K562 (cell line): ENCODE results near the gene HEMK1. TPM values are rescaled to one million over a fixed set of nuclear protein-coding genes. Genes with fewer than 3 reads are reported as not detected.

Source experiments
- ATAC-seq: fragments of 200-7000 bp; cut with Tn5 transposase; 3 replicates; pipeline ENCODE4 v1.9.1; 2020; ENCODE audit warnings: moderate library complexity
- BruUV-seq: library from RNA; stranded (reverse); fragments of 400-500 nt; replicated peaks from 2 replicates; lab custom pipeline; 2021; lab: Mats Ljungman, UMichigan
- CTCF ChIA-PET: fragments of 300-600 bp; formaldehyde crosslinking; extraction: SDS; loops from one replicate; lab custom pipeline; 2021; ENCODE audit warnings: low intra/inter-chr PET ratio; lab: Yijun Ruan, JAX
- POLR2A ChIA-PET: fragments of 300-600, 350-650 bp; sonication (Branson Sonifier 250); formaldehyde crosslinking; extraction: SDS; loops from one replicate; lab custom pipeline; 2021; ENCODE audit warnings: antibody characterized with exemption, inconsistent platforms; lab: Yijun Ruan, JAX
- DNase-seq, 4 experiments: peaks; one replicate each; pipeline versions ENCODE4 v3.0.0 to v3.0.0-alpha.2; 2011 to 2018; ENCODE audit warnings: low spot score in 3 of 4, mixed read lengths in 3 of 4; ENCODE audit errors: extremely low read depth in 1 of 4
- FAIRE-seq: peaks from 2 replicates; lab custom pipeline; 2011; peaks lifted over from hg19 to GRCh38; lab: Jason Lieb, UNC
- H2AFZ ChIP-seq: 2 replicates; pipeline ENCODE4 v1.6.0; 2011; ENCODE audit warnings: low read depth, low read length, control low read depth, inconsistent platforms
- H3K27ac ChIP-seq: fragments of 200-600 bp; 3 replicates; pipeline ENCODE4 v1.8.0; 2011; ENCODE audit warnings: low read depth, mild to moderate bottlenecking, control low read depth, inconsistent platforms, low read length, moderate library complexity, mixed read lengths; ENCODE audit errors: extremely low read depth
- H3K27me3 ChIP-seq, 2 experiments: fragments of 300-600 bp in 1 of 2; 2 replicates in 1 of 2; 3 replicates in 1 of 2; pipeline versions ENCODE4 v1.6.0 to v1.8.0; 2011; ENCODE audit warnings: inconsistent platforms in 2 of 2, low read length in 2 of 2, mild to moderate bottlenecking in 1 of 2, mixed read lengths in 1 of 2, moderate library complexity in 1 of 2; ENCODE audit not compliant: control insufficient read depth in 2 of 2, insufficient read depth in 2 of 2
- H3K36me3 ChIP-seq: fragments of 300-600 bp; 3 replicates; pipeline ENCODE4 v1.8.0; 2011; ENCODE audit warnings: mild to moderate bottlenecking, low read length, inconsistent platforms; ENCODE audit not compliant: control insufficient read depth, insufficient read depth
- H3K4me1 ChIP-seq, 2 experiments: fragments of 200-600 bp in 1 of 2; replicated peaks in 1 of 2; 2 replicates in 1 of 2; 3 replicates in 1 of 2; pipeline versions ENCODE4 v1.5.1 to v1.8.0; 2011; ENCODE audit warnings: inconsistent platforms in 2 of 2, low read length in 2 of 2, mild to moderate bottlenecking in 1 of 2, mixed read lengths in 1 of 2, moderate library complexity in 1 of 2; ENCODE audit not compliant: control insufficient read depth in 2 of 2, insufficient read depth in 2 of 2
- H3K4me2 ChIP-seq: 2 replicates; pipeline ENCODE4 v1.6.1; 2011; ENCODE audit warnings: low read length, control low read depth, inconsistent platforms, mixed read lengths; ENCODE audit not compliant: insufficient read depth
- H3K4me3 ChIP-seq: fragments of 200-600 bp; sonication (generic), shearing (Covaris generic); 2 replicates; pipeline ENCODE4 v1.5.1; 2016; ENCODE audit warnings: control low read depth, inconsistent platforms
- H3K79me2 ChIP-seq: fragments of 200-600 bp; 3 replicates; pipeline ENCODE4 v1.8.0; 2011; ENCODE audit warnings: low read length, inconsistent platforms; ENCODE audit not compliant: control insufficient read depth, insufficient read depth
- H3K9ac ChIP-seq, 2 experiments: 2 replicates each; pipeline versions ENCODE4 v1.6.0 to v1.6.1; 2011; ENCODE audit warnings: low read depth in 2 of 2, low read length in 2 of 2, control low read depth in 1 of 2, inconsistent platforms in 1 of 2, mild to moderate bottlenecking in 1 of 2, mixed read lengths in 1 of 2; ENCODE audit not compliant: insufficient read depth in 1 of 2
- H3K9me1 ChIP-seq: one replicate; pipeline ENCODE4 v1.6.0; 2011; ENCODE audit warnings: inconsistent platforms, mild to moderate bottlenecking, low read length, moderate library complexity; ENCODE audit not compliant: control insufficient read depth, insufficient read depth
- H3K9me3 ChIP-seq: replicated peaks from 2 replicates; pipeline ENCODE4 v1.5.1; 2011; ENCODE audit warnings: low read depth, low read length, inconsistent platforms; ENCODE audit not compliant: control insufficient read depth, insufficient read depth
- H4K20me1 ChIP-seq: replicated peaks from 2 replicates; pipeline ENCODE4 v1.6.1; 2011; ENCODE audit warnings: low read length, inconsistent platforms, mixed read lengths; ENCODE audit not compliant: control insufficient read depth, insufficient read depth
- BDP1 ChIP-seq: IDR thresholded peaks from 3 replicates; pipeline ENCODE4 v1.6.1; 2011; ENCODE audit not compliant: insufficient read length, insufficient read depth
- EZH2 ChIP-seq: IDR thresholded peaks from 2 replicates; pipeline ENCODE4 v1.6.1; 2012; ENCODE audit warnings: low read depth, mild to moderate bottlenecking, inconsistent platforms, low read length, borderline replicate concordance
- HDAC6 ChIP-seq: IDR thresholded peaks from 2 replicates; pipeline ENCODE4 v1.6.1; 2012; ENCODE audit warnings: low read depth, mild to moderate bottlenecking, control low read depth, inconsistent platforms, low read length, moderate library complexity
- MCM2 ChIP-seq: fragments of 450-650 bp; IDR thresholded peaks from 2 replicates; pipeline ENCODE4 v1.6.1; 2017; ENCODE audit warnings: low read depth, mild to moderate bottlenecking
- NCOA1 ChIP-seq: fragments of 450-650 bp; IDR thresholded peaks from 2 replicates; pipeline ENCODE4 v1.6.1; 2016; ENCODE audit warnings: low read depth
- NFATC3 ChIP-seq: fragments of 450-650 bp; IDR thresholded peaks from 2 replicates; pipeline ENCODE4 v1.6.1; 2017; ENCODE audit warnings: mild to moderate bottlenecking
- RBM25 ChIP-seq: fragments of 200-400 bp; formaldehyde crosslinking; IDR thresholded peaks from 2 replicates; pipeline ENCODE4 v1.6.1; 2018; ENCODE audit warnings: low read length, low read depth, moderate library complexity; ENCODE audit not compliant: severe bottlenecking
- SMARCC2 ChIP-seq: fragments of 450-650 bp; IDR thresholded peaks from 2 replicates; pipeline ENCODE4 v1.6.1; 2017; ENCODE audit warnings: antibody characterized with exemption, moderate library complexity, mild to moderate bottlenecking, low read depth
- WGBS: fragments of 100-300 bp; shearing (Covaris generic); methylation state at CpG from one replicate; pipeline ENCODE4 v1.1.6; 2016; ENCODE audit warnings: low coverage, mixed read lengths; ENCODE audit not compliant: insufficient coverage; ENCODE audit errors: missing lambda C conversion rate; 5-methylcytosine and 5-hydroxymethylcytosine counted together
- in situ Hi-C: fragments of 300-500 bp; cut with MboI; formaldehyde crosslinking; loops from 4 replicates; pipeline ENCODE4 v1.15.0; 2018; ENCODE audit warnings: inconsistent platforms, mixed read lengths
- intact Hi-C: fragments of 100-400 bp; cut with micrococcal nuclease; formaldehyde crosslinking; loops from 2 replicates; pipeline ENCODE4 v1.14.2; 2022
- polyA plus RNA-seq, 8 experiments: library from polyadenylated mRNA; depleted of rRNA in 4 of 8; stranded (reverse) in 5 of 8; unstranded in 3 of 8; fragments of >200 nt; fragmentation: Nextera tagmentation in 2 of 8; fragmentation: Illumina TruSeq in 1 of 8; extraction: Ambion mirVana in 2 of 8; extraction: Trizol in 1 of 8; gene quantifications; 2 replicates each; pipeline versions ENCODE4 v1.2.1 to v1.2.3, GENCODE V29; 2011 to 2014; ENCODE audit warnings: inconsistent platforms in 1 of 8, missing spikeins in 1 of 8
- total RNA-seq, 7 experiments: library from RNA; depleted of rRNA in 6 of 7; stranded (reverse); fragments of >200 nt in 6 of 7; fragmentation: Illumina TruSeq in 2 of 7; extraction: Trizol in 2 of 7; gene quantifications; 2 replicates each; pipeline versions ENCODE4 v1.2.1 to v1.2.3, GENCODE V29; 2011 to 2021; ENCODE audit warnings: low replicate concordance in 1 of 7
- TF ChIP-seq, protein P1 (sequence below): fragments of 450-650 bp; formaldehyde crosslinking; IDR thresholded peaks from 2 replicates; pipeline ENCODE4 v1.4.0; 2020; ENCODE audit warnings: mild to moderate bottlenecking, mixed read lengths
- TF ChIP-seq, protein P2 (sequence below): IDR thresholded peaks from 2 replicates; pipeline ENCODE4 v1.6.1; 2011; ENCODE audit warnings: borderline replicate concordance, low read depth, mild to moderate bottlenecking, moderate library complexity, low read length; ENCODE audit not compliant: insufficient read depth, poor library complexity, severe bottlenecking
- TF ChIP-seq, protein P3 (sequence below): fragments of 250-450 bp; sonication (Bioruptor Pico); IDR thresholded peaks from 2 replicates; pipeline ENCODE4 v1.4.0; 2020

The HEMK1 gene
- total and polyA plus RNA-seq, 9 of the 15 experiments (the other 6 are each of a cell fraction or from before 2014, with no cell fraction given), result 2.0 to 16.8 (median 11.4) TPM

DNA sequence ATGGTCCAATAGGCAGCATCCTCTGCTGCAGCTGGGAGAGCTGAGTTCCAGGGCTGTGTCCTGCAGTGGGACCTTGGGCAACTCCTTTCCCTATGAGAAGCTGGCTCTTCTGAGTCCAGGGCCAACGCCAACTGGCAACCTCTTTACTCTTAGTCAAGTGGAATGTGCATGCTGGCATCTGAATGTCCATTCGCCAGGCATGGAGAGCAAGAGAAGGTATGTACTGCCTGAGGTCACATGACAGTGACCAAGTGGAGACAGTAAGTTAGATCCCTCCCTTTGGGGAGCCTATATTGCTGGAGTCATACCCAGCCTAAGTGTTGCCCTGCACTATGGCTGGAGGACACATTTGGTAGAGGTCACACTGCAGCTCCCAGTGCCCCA is 12.1 kb downstream of the HEMK1 start:
- peak overlapping the region in 1 of 2 experiments; percentile 43; a peak in 2 of 4 replicates for H3K9ac ChIP-seq
- CTCF ChIA-PET, result no interaction called here
- H3K4me1 ChIP-seq, result peaks cover 15 to 18% of the 10 kb centered on the region in 2 experiments; a peak in 4 of 5 replicates
- no peak overlapping the region for H3K4me2 ChIP-seq
- FAIRE-seq (no peak), DNase-seq (no peak), ATAC-seq (no peak)
- TF ChIP-seq BDP1 (no peak), NFATC3 (no peak)
- TF ChIP-seq, protein P1, sequence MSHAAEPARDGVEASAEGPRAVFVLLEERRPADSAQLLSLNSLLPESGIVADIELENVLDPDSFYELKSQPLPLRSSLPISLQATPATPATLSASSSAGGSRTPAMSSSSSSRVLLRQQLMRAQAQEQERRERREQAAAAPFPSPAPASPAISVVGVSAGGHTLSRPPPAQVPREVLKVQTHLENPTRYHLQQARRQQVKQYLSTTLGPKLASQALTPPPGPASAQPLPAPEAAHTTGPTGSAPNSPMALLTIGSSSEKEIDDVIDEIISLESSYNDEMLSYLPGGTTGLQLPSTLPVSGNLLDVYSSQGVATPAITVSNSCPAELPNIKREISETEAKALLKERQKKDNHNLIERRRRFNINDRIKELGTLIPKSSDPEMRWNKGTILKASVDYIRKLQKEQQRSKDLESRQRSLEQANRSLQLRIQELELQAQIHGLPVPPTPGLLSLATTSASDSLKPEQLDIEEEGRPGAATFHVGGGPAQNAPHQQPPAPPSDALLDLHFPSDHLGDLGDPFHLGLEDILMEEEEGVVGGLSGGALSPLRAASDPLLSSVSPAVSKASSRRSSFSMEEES (CRISPR knock-in tag), result peak; percentile 32
- no peak overlapping the region for H2AFZ ChIP-seq
- H3K27me3 ChIP-seq, result no peaks in the 10 kb centered on the region
- no peaks in the 10 kb centered on the region for H3K9me1 ChIP-seq
- H3K79me2 ChIP-seq, result no peaks in the 10 kb centered on the region
- H3K36me3 ChIP-seq, result peaks cover 56% of the 10 kb centered on the region; the same call in 2 of the 3 replicates
- no peaks in the 10 kb centered on the region for H3K9me3 ChIP-seq
- WGBS, result 81% methylated on average over 2 of the region's 2 CpGs
- no TSS peak for BruUV-seq
- H4K20me1 ChIP-seq, result no peaks in the 10 kb centered on the region
- no peak overlapping the region for H3K4me3 ChIP-seq
- no peak overlapping the region for H3K27ac ChIP-seq
- in situ Hi-C loops (no loop called here), intact Hi-C loops (no loop called here)
- POLR2A ChIA-PET, result interaction anchor here (0.6 to 1.5 kb wide), 4 partner anchors 9 to 29 kb away, joined by 3 to 7 read pairs (median 4); no protein-coding TSS in a partner anchor

DNA sequence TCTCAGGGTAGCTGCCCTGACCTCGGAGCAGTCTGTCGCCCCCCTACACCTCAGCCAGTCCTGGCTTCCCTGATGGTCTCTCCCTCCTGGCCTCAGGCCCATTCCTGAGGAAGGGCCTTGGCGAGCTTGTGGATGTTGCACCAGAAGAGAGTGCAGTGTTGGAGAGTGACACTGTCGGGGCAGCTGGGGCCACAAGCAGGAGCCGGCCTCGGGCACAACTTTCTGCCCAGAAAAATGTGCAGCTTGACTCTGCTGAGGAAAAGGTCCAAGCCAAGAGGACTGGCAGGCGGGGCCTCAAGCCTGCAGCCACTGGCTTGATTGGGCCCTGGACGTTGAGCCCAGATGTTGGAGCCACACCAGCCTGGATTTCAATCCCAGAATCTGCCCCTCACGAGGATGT is 12.8 kb downstream of the HEMK1 start:
- no peaks in the 10 kb centered on the region for H3K27me3 ChIP-seq
- H3K4me1 ChIP-seq, result peaks cover 14 to 17% of the 10 kb centered on the region in 2 experiments; a peak in 4 of 5 replicates
- H2AFZ ChIP-seq, result no peak overlapping the region
- no peak for FAIRE-seq
- POLR2A ChIA-PET, result interaction anchor here (0.6 to 1.3 kb wide), 5 partner anchors 10 to 209 kb away, joined by 3 to 4 read pairs (median 3); no protein-coding TSS in a partner anchor
- H3K79me2 ChIP-seq, result no peaks in the 10 kb centered on the region
- H3K4me2 ChIP-seq, result no peak overlapping the region
- H3K9ac ChIP-seq, result peak overlapping the region in 1 of 2 experiments; percentile 71; a peak in 1 of 4 replicates
- 74% methylated on average over 8 of the region's 9 CpGs for WGBS
- BruUV-seq, result no TSS peak
- TF ChIP-seq, protein P2, sequence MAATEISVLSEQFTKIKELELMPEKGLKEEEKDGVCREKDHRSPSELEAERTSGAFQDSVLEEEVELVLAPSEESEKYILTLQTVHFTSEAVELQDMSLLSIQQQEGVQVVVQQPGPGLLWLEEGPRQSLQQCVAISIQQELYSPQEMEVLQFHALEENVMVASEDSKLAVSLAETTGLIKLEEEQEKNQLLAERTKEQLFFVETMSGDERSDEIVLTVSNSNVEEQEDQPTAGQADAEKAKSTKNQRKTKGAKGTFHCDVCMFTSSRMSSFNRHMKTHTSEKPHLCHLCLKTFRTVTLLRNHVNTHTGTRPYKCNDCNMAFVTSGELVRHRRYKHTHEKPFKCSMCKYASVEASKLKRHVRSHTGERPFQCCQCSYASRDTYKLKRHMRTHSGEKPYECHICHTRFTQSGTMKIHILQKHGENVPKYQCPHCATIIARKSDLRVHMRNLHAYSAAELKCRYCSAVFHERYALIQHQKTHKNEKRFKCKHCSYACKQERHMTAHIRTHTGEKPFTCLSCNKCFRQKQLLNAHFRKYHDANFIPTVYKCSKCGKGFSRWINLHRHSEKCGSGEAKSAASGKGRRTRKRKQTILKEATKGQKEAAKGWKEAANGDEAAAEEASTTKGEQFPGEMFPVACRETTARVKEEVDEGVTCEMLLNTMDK, result no peak
- TF ChIP-seq RBM25 (no peak), EZH2 (no peak), SMARCC2 (no peak), NCOA1 (no peak), HDAC6 (no peak), MCM2 (no peak)
- TF ChIP-seq, protein P3, sequence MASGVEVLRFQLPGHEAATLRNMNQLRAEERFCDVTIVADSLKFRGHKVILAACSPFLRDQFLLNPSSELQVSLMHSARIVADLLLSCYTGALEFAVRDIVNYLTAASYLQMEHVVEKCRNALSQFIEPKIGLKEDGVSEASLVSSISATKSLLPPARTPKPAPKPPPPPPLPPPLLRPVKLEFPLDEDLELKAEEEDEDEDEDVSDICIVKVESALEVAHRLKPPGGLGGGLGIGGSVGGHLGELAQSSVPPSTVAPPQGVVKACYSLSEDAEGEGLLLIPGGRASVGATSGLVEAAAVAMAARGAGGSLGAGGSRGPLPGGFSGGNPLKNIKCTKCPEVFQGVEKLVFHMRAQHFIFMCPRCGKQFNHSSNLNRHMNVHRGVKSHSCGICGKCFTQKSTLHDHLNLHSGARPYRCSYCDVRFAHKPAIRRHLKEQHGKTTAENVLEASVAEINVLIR (CRISPR knock-in tag), result no peak
- intact Hi-C loops, result no loop called here
- no peak overlapping the region for H3K4me3 ChIP-seq
- H3K36me3 ChIP-seq, result peaks cover 54% of the 10 kb centered on the region; the same call in 2 of the 3 replicates
- in situ Hi-C loops, result no loop called here
- ATAC-seq, result no peak
- no peaks in the 10 kb centered on the region for H3K9me1 ChIP-seq
- CTCF ChIA-PET, result no interaction called here
- no peaks in the 10 kb centered on the region for H3K9me3 ChIP-seq
- no peak overlapping the region for H3K27ac ChIP-seq
- no peaks in the 10 kb centered on the region for H4K20me1 ChIP-seq
- DNase-seq, result no peak
